HG03039 (cell line): ENCODE results near the gene OR7C1.
"Not testable (repeated sequence)": the region's sequence is repeated elsewhere in the genome, so short reads cannot be mapped to it uniquely, and the experiment has no call there.

Experiments used
- ATAC-seq: cut with Tn5 transposase; IDR thresholded peaks from one replicate; pipeline ENCODE4 v1.9.1; 2021; ENCODE audit warnings: mild to moderate bottlenecking, moderate library complexity; ENCODE audit not compliant: unreplicated experiment

Gene OR7C1

GRCh38 chr19:14785102-14785793 lies 49.7 kb downstream of the OR7C1 start:
- not testable (repeated sequence) for ATAC-seq

DNA sequence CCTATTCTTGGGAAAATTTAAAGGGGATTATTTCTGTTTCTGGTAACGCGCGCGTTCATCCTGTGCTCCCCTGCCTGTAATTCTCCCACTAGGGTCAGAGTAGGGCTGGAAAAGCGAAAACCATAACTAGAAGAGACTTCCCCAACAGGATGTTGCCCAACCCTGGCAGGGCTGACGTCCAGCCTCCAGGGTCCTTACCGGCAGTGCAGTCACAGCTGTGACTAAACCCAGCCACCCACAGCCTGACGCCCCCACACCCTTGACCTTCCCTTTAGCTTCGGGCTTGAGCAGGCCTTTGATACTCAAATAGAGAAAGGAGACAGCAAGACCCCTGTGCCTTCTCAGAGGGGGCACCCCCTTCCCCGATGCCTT lies 50.3 kb downstream of the OR7C1 start:
- ATAC-seq: not testable (repeated sequence)

GRCh38 chr19:14783410-14783998 lies 51.5 kb downstream of the OR7C1 start:
- not testable (repeated sequence) for ATAC-seq

- no peak for ATAC-seq
Observed at GRCh38 chr19:14782626-14783409, 52.2 kb downstream of the OR7C1 start.

DNA sequence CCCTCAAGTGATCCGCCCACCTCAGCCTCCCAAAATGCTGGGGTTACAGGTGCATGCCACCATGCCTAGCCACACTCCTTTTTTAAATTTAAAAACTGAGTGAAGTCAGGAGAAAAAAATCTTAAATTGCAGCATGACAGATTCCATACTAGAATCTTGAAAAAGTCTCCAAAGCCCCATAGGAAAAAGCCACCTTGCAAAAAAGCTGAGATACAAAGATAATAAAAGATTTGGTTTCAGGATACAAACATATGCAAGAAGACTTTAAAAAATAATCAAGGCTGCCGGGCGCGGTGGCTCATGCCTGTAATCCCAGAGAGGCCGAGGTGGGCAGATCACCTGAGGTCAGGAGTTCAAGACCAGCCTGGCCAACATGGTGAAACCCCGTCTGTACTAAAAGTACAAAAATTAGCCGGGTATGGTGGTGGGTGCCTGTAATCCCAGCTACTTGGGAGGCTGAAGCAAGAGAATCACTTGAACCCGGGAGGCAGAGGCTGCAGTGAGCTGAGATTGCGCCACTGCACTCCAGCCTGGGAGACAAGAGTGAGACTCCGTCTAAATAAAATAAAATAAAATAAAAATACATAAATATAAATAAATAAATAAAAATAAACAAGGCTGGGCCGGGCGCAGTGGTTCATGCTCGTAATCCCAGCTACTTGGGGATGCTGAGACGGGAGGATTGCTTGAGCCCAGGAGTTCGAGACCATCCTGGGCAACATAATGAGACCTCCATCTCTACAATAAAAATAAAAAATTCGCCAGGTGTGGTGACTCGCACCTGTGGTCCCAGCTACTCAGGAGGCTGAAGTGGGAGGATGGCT lies 53.1 kb downstream of the OR7C1 start:
- ATAC-seq: not testable (repeated sequence)

DNA sequence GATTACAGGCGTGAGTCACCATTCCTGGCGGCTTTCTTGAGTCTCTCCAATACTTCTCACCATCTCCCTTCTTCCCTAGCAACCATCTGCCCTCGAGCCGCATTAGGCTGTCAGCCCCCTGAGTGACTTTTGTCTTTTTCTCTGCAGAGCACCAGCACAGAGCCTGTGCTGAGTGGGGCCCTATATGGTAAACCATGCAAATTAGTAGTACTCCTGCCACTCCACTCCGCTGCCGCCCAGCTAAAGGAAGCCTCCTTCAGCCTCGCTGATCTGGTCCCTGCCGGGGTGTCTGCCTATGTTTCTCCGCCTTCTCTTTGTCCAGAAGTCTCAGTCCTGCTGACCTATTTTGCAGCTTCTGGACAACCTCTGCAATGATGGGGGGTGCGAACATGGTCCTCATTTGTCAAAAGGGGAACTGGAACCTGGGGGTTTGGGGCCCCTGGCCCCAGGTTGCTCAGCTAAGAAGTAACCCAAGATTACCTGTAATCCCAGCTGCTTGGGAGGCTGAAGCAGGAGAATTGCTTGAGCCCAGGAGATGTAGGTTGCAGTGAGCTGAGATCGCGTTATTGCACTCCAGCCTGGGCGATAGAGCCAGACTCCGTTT lies 54.3 kb downstream of the OR7C1 start:
- not testable (repeated sequence) for ATAC-seq

GRCh38 chr19:14779151-14779550 lies 55.8 kb downstream of the OR7C1 start:
- no peak for ATAC-seq

DNA sequence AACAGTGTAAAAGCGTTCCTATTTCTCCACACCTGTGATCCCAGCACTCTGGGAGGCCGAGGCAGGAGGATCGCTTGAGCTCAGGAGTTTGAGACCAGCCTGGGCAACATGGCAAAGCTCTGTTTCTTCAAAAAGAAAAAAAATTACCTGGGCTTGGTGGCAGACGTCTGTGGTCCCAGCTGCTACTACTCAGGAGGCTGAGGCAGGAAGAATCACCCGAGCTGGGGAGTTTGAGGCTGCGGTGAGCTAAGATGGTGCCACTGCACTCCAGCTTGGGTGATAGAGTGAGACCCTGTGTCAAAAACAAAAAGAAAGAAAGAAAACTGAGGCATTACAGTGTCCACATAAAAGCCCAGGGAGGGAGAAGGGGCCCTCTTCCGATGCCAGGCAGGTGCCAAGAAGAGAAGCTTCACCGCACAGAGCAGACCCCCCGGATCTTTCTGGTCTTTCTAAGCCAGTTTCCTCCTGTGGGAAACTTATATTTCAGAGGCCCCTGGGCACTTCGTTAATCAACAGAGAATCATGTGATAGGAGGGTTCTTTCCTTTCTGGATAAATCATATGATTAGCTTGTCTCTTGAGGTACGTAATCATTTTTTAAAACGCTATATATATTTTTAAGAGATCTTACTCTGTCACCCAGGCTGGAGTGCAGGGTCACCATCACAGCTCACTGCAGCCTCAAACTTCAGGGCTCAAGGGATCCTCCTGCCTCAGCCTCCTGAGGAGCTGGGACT lies 56.7 kb downstream of the OR7C1 start, which contains the start of gene ADGRE2:
TSS of gene ADGRE2 (minus strand) at position 451 of the 736 bp plus-strand sequence. CDS start 1,804 bp downstream, outside the sequence.
- ATAC-seq: not testable (repeated sequence)

DNA sequence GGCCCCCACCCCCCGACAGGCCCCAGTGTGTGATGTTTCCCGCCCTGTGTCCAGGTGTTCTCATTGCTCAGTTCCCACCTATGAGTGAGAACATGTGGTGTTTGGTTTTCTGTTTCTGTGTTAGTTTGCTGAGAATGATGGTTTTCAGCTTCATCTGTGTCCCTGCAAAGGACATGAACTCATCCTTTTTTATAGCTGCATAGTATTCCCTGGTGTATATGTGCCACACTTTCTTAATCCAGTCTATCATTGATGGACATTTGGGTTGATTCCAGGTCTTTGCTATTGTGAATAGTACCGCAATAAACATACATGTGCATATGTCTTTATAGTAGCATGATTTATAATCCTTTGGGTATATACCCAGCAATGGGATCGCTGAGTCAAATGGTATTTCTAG lies 57.3 kb downstream of the OR7C1 start:
- ATAC-seq: not testable (repeated sequence)

DNA sequence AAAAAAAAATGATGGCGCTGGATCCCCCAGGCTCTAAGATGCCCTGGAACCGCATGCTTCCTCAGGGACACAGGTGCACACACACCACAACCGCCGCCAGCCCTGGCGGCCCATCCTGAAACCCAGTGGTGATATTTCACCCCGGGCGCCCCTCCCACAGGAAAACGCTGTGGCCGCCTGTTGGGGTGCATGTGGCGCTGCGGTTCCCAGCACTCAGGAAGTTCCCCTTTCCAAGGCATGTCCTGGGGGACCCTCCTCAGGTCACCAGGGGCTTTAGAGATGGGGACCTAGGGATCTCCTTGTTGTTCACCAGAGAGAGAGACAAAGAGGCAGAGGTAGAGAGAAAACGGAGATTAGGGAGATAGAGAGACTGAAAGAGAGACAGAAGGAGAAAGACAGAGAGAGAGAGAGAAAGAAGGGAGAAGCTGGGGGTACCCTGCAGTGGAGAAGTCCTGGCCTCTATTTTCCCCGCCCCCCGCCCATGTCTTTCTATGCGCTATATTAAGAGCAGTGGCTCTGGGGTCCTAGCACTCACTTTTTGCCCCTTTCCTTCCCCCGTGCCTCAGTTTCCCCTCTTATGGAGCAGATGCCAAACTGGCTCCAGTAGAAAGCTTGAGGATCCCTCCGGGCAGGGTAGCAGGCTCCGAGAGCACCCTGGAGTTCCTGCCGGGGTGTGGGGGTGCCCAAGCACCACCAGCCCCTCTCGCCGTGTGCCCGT lies 59.0 kb downstream of the OR7C1 start:
- no peak for ATAC-seq

GRCh38 chr19:14775326-14775725 lies 59.7 kb downstream of the OR7C1 start:
- ATAC-seq: not testable (repeated sequence)

GRCh38 chr19:14774373-14774772 lies 60.6 kb downstream of the OR7C1 start:
- no peak for ATAC-seq

DNA sequence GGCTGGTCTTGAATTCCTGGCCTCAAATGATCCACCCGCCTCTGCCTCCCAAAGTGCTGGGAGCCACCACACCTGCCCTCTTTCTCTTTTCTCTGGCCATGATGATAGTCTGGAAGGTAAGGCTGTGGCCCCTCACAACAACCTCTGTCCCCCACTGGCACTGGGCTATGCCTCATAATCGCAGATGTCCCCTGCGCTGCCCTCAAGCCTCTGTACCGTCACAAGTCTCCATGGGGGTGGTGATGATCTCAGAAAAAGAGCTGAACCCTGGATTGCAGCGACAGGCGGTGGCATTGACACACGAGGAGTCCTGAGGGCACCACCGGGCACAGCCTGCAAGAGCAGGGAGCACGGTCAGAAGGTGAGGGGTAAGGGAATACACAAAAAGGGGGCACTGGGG lies 61.3 kb downstream of the OR7C1 start:
- not testable (repeated sequence) for ATAC-seq

DNA sequence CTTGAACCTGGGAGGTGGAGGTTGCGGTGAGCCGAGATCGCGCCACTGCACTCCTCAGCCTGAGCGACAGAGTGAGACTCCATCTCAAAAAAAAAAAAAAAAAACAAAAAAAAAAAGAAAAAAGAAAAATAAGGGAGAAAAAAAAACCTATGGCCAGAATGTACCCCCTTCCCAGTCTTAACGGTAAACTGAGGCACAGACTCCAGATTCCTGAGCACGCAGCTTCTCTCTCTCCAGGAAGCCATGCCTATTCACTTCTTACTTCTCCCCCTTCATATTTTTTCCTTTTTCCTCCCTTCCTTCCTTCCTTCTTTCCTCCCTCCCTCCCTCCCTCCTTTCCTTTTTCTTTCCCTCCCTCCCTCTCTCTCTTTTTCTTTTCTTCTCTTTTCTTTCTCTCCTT lies 62.0 kb downstream of the OR7C1 start:
- ATAC-seq: no peak

DNA sequence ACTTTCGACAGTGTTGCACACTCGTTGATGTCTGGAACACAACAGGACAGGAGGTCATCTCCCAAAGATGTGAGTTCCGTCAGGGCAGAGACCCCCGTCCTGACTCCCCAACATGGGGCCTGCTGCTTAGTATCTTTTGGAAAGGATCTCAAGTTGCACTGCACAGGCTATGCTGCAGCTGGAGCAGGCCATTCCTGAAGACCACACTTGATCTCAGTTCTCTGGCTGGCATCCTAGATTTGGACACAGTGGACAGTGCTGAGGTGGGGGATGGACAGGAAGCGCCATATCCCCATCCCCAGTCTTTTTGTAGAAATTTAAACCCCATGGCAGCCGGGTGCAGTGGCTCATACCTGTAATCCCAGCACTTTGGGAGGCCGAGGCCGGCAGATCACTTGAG lies 62.5 kb downstream of the OR7C1 start:
- ATAC-seq: no peak

DNA sequence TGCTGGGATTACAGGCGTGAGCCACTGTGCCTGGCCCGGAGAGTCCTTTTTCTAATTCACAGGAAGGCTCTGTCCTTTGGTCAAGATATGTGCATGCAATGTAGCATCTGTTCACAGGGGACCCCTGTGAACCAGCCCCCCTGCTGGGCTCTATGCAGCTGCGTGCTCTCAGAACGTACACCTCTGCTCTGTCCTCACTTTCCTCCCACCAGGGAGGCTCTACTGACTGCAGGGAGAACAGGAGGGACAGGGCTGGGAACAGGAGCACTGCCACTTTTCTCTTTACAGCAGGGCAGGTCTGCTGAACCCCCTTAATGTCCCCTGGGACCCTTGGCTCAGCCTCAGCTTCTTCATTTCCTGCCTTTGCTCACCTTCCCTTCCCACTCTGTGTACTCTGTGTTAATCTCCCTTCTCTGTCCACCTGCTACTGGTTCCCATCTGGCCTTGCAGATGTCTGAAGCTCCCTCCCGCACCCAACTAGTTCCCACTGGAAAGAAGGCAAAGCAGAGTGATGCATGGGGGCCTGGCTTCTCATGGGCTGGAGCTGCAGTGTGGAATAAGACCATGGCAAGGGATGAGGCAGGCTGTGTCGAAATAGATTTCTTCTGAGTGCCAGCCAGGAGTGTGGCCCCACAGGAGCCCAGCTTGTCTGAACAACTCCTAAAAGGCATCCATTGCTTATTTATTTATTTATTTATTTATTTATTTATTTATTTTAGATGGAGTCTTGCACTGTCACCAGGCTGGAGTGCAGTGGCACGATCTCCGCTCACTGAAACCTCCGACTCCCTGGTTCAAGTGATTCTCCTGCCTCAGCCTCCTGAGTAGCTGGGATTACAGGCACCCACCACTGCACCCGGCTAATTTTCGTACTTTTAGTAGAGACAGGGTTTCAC lies 63.8 kb downstream of the OR7C1 start:
- no peak for ATAC-seq

- ATAC-seq: no peak
Observed at GRCh38 chr19:14770136-14770535, 64.8 kb downstream of the OR7C1 start.

GRCh38 chr19:14769201-14769600 lies 65.8 kb downstream of the OR7C1 start:
- no peak for ATAC-seq
